HG02870 (cell line): ENCODE results near the gene SMAD3.
A peak's percentile ranks its signal among the peaks of the same experiment; 100 is the strongest.
"Not testable (repeated sequence)": the region's sequence is repeated elsewhere in the genome, so short reads cannot be mapped to it uniquely, and the experiment has no call there.

Source experiments
- ATAC-seq: cut with Tn5 transposase; IDR thresholded peaks from one replicate; pipeline ENCODE4 v1.9.1; 2021; ENCODE audit warnings: mild to moderate bottlenecking, moderate library complexity; ENCODE audit not compliant: unreplicated experiment

Gene SMAD3

GRCh38 chr15:67062369-67062985 lies 2.9 kb upstream of the SMAD3 start:
- ATAC-seq, result no peak

GRCh38 chr15:67063689-67064606 lies 1.5 kb upstream of the SMAD3 start:
- ATAC-seq, result no peak

- ATAC-seq, result peak; percentile 17
Measured at GRCh38 chr15:67064607-67065530, 533 bp upstream of the SMAD3 start.

- no peak for ATAC-seq
Measured at GRCh38 chr15:67066041-67066958, 898 bp downstream of the SMAD3 start.

- ATAC-seq, result no peak
Measured at GRCh38 chr15:67066959-67067853, 1.8 kb downstream of the SMAD3 start.

- no peak for ATAC-seq
Measured at GRCh38 chr15:67067930-67068551, 2.6 kb downstream of the SMAD3 start.

- ATAC-seq, result no peak
Measured at GRCh38 chr15:67068710-67069400, 3.5 kb downstream of the SMAD3 start.

GRCh38 chr15:67070150-67070549 lies 4.7 kb downstream of the SMAD3 start:
- no peak for ATAC-seq

GRCh38 chr15:67070892-67071664 lies 5.7 kb downstream of the SMAD3 start:
- ATAC-seq, result no peak

GRCh38 chr15:67072442-67072841 lies 7.0 kb downstream of the SMAD3 start:
- ATAC-seq, result no peak

- no peak for ATAC-seq
Measured at GRCh38 chr15:67072958-67073357, 7.6 kb downstream of the SMAD3 start.

GRCh38 chr15:67074886-67075229 lies 9.5 kb downstream of the SMAD3 start:
- no peak for ATAC-seq

GRCh38 chr15:67075555-67076135 lies 10.2 kb downstream of the SMAD3 start:
- ATAC-seq, result not testable (repeated sequence)

GRCh38 chr15:67076147-67076843 lies 10.9 kb downstream of the SMAD3 start:
- peak; percentile 40 for ATAC-seq

GRCh38 chr15:67077641-67078215 lies 12.3 kb downstream of the SMAD3 start:
- no peak for ATAC-seq

GRCh38 chr15:67079361-67079760 lies 14.0 kb downstream of the SMAD3 start:
- ATAC-seq, result no peak
